HL-60 (cell line): ENCODE data around the gene TSPAN13.
A peak's percentile ranks its signal among the peaks of the same experiment; 100 is the strongest.

Source experiments
- DNase-seq, 2 experiments: peaks; one replicate each; pipeline ENCODE4 v3.0.0-alpha.2; 2010 to 2020; ENCODE audit warnings: low read depth in 1 of 2, low spot score in 1 of 2
- H3K27ac ChIP-seq: fragments of 250-450 bp; sonication (Bioruptor Pico); replicated peaks from 2 replicates; pipeline ENCODE4 v1.5.1; 2020; ENCODE audit warnings: mild to moderate bottlenecking, moderate library complexity
- H3K27me3 ChIP-seq: fragments of 250-450 bp; sonication (Bioruptor Pico); 2 replicates; pipeline ENCODE4 v1.5.1; 2021; ENCODE audit warnings: mild to moderate bottlenecking, moderate library complexity; ENCODE audit not compliant: insufficient read depth, poor library complexity, severe bottlenecking
- H3K4me3 ChIP-seq: replicated peaks from 2 replicates; pipeline ENCODE4 v1.5.1; 2011; ENCODE audit warnings: mild to moderate bottlenecking, control low read depth, low read length; ENCODE audit not compliant: insufficient read depth
- CTCF ChIP-seq: IDR thresholded peaks from one replicate; pipeline ENCODE4 v1.5.1; 2011; ENCODE audit warnings: low read length, control low read depth, inconsistent platforms; ENCODE audit not compliant: insufficient read depth
- GABPA ChIP-seq: IDR thresholded peaks from 2 replicates; pipeline ENCODE4 v1.6.1; 2012; ENCODE audit warnings: low read depth
- POLR2AphosphoS5 ChIP-seq: IDR thresholded peaks from 2 replicates; pipeline ENCODE4 v1.6.1; 2012; ENCODE audit warnings: low read depth
- REST ChIP-seq: IDR thresholded peaks from 2 replicates; pipeline ENCODE4 v1.6.1; 2012; ENCODE audit warnings: low read depth; ENCODE audit not compliant: insufficient replicate concordance
- SPI1 ChIP-seq: IDR thresholded peaks from 2 replicates; pipeline ENCODE4 v1.6.1; 2012; ENCODE audit warnings: low read depth, mild to moderate bottlenecking, borderline replicate concordance

The TSPAN13 gene

GRCh38 chr7:16810573-16810972 lies 57.0 kb downstream of the TSPAN13 start:
- H3K4me3 ChIP-seq: no peak overlapping the region
- no peak for DNase-seq
- TF ChIP-seq REST (no peak), CTCF (no peak), SPI1 (no peak), GABPA (no peak), POLR2AphosphoS5 (no peak)
- H3K27me3 ChIP-seq: no peaks in the 10 kb centered on the region
- no peak overlapping the region for H3K27ac ChIP-seq

GRCh38 chr7:16811551-16811950 lies 58.0 kb downstream of the TSPAN13 start:
- Histone ChIP-seq H3K27ac (no peak overlapping the region), H3K4me3 (no peak overlapping the region), H3K27me3 (no peaks in the 10 kb centered on the region)
- TF ChIP-seq REST: no peak
- TF ChIP-seq GABPA: no peak
- TF ChIP-seq SPI1: no peak
- TF ChIP-seq CTCF: no peak
- no peak for TF ChIP-seq POLR2AphosphoS5
- DNase-seq: no peak

- Histone ChIP-seq H3K4me3 (no peak overlapping the region), H3K27ac (peak overlapping the region; percentile 10; the same call in 1 of the 2 replicates), H3K27me3 (no peaks in the 10 kb centered on the region)
- DNase-seq: no peak
- TF ChIP-seq POLR2AphosphoS5 (no peak), CTCF (no peak), SPI1 (no peak), REST (no peak), GABPA (no peak)
Measured at GRCh38 chr7:16812542-16813231, 59.1 kb downstream of the TSPAN13 start.
